OCI-LY3 (cell line): Measurements from ENCODE around the gene SLC45A2.

ENCODE experiments used
- EZH2phosphoT487 ChIP-seq: fragments of 200-600 bp; shearing (Covaris generic); IDR thresholded peaks from 2 replicates; pipeline ENCODE4 v1.6.1; 2018; ENCODE audit warnings: antibody characterized with exemption, mixed run types, low read depth
- TF ChIP-seq, protein P1 (sequence below): fragments of 200-600, 300-600 bp; sonication (generic); IDR thresholded peaks from 2 replicates; pipeline ENCODE4 v1.5.1; 2014; ENCODE audit warnings: antibody characterized with exemption, low read length, low read depth

GRCh38 chr5:34009610-34010009, 25.1 kb upstream of the SLC45A2 start:
- TF ChIP-seq, protein P1, sequence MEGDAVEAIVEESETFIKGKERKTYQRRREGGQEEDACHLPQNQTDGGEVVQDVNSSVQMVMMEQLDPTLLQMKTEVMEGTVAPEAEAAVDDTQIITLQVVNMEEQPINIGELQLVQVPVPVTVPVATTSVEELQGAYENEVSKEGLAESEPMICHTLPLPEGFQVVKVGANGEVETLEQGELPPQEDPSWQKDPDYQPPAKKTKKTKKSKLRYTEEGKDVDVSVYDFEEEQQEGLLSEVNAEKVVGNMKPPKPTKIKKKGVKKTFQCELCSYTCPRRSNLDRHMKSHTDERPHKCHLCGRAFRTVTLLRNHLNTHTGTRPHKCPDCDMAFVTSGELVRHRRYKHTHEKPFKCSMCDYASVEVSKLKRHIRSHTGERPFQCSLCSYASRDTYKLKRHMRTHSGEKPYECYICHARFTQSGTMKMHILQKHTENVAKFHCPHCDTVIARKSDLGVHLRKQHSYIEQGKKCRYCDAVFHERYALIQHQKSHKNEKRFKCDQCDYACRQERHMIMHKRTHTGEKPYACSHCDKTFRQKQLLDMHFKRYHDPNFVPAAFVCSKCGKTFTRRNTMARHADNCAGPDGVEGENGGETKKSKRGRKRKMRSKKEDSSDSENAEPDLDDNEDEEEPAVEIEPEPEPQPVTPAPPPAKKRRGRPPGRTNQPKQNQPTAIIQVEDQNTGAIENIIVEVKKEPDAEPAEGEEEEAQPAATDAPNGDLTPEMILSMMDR = no peak
- no peak for TF ChIP-seq EZH2phosphoT487
